ENCODE data around the gene CTDSPL. TPM values are rescaled to one million over a fixed set of nuclear protein-coding genes. Genes with fewer than 3 reads are reported as not detected.

CTDSPL gene
- total and polyA plus RNA-seq, 11 donors, result 9.2 to 54.6 (median 36.0) TPM

DNA sequence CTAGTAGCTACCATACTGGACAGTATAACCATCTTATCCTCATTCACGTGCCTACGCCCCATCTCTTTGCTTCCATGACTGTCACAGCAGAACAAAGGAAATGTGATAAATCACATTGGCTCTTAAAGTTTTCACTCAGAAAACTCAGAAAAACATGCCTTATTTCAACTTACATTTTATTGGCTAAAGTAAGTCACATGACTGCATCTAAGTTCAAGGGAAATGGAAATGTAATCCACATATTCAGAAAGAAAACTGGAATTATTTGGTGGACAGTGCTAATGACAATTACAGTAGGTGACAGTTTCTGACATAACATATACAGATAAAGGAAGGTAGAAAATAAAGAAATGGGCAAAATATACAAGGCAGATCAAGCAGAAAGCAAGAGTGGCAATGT lies 91.5 kb downstream of the CTDSPL start:
- intact Hi-C loops (cut with DNase I), result no loop called here
- ATAC-seq (no peak), DNase-seq (no peak)
- Histone ChIP-seq H3K4me1 (peaks cover 0 to 55% (median 35%) of the 10 kb centered on the region in 12 donors), H3K36me3 (peaks cover 0 to 19% (median 7%) of the 10 kb centered on the region in 9 donors), H3K27ac (peak overlapping the region in 1 of 12 donors; percentile 5), H3K9me3 (no peaks in the 10 kb centered on the region), H3K4me3 (no peak overlapping the region), H3K27me3 (no peaks in the 10 kb centered on the region)
- TF ChIP-seq, protein P1, sequence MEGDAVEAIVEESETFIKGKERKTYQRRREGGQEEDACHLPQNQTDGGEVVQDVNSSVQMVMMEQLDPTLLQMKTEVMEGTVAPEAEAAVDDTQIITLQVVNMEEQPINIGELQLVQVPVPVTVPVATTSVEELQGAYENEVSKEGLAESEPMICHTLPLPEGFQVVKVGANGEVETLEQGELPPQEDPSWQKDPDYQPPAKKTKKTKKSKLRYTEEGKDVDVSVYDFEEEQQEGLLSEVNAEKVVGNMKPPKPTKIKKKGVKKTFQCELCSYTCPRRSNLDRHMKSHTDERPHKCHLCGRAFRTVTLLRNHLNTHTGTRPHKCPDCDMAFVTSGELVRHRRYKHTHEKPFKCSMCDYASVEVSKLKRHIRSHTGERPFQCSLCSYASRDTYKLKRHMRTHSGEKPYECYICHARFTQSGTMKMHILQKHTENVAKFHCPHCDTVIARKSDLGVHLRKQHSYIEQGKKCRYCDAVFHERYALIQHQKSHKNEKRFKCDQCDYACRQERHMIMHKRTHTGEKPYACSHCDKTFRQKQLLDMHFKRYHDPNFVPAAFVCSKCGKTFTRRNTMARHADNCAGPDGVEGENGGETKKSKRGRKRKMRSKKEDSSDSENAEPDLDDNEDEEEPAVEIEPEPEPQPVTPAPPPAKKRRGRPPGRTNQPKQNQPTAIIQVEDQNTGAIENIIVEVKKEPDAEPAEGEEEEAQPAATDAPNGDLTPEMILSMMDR (IDR thresholded peaks at IDR 0.05), result no peak
- no peak for TF ChIP-seq POLR2A (IDR thresholded peaks at IDR 0.05)
- 93 to 100% (median 98%) methylated on average over 2 of the region's 2 CpGs for WGBS, 4 donors

DNA sequence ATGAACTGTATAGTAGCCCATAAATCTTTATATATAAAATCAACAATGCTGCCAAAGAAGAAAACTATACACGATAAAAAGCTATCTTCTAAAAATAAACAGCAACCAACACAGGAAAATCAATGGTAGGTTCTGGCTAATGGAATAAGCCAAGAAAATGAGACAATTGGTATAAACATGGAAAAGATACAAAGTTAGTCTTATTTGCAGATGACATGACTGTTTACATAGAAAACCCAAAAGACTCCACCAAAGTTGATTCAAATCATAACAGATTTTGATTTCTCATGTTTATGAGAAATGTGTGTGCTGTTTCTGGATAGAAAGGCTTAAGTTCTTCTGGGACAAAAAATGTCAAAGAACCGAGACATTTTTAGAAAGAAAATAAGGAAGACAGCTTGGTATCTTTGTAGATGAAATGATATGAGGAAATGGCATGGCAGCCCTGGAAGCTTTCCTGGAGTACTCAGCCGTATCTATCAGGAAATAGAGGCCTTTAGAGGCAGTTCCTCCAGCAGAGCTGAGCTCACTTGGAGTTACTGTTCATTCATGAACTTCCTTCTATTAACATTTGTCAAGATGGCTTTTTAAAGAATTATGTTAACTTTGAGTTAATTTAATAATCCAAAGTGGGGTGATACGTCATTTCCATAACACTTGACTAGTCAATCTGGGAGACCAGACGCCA lies 92.2 kb downstream of the CTDSPL start:
- WGBS, 4 donors, result 53 to 71% (median 56%) methylated on average over 5 of the region's 5 CpGs
- DNase-seq (no peak), ATAC-seq (no peak)
- Histone ChIP-seq H3K4me3 (no peak overlapping the region), H3K4me1 (peaks cover 0 to 56% (median 35%) of the 10 kb centered on the region in 12 donors), H3K27me3 (no peaks in the 10 kb centered on the region), H3K27ac (peak overlapping the region in 6 of 12 donors; percentile 5 to 79 (median 10)), H3K36me3 (peaks cover 0 to 18% (median 7%) of the 10 kb centered on the region in 9 donors), H3K9me3 (no peaks in the 10 kb centered on the region)
- intact Hi-C loops (cut with DNase I), result loop anchor here in 1 of 10 donors (1.0 kb wide), 1 partner anchor 8 kb away; no protein-coding TSS in a partner anchor
- no peak for TF ChIP-seq POLR2A (IDR thresholded peaks at IDR 0.05)
- TF ChIP-seq, protein P1 (IDR thresholded peaks at IDR 0.05), result no peak

DNA sequence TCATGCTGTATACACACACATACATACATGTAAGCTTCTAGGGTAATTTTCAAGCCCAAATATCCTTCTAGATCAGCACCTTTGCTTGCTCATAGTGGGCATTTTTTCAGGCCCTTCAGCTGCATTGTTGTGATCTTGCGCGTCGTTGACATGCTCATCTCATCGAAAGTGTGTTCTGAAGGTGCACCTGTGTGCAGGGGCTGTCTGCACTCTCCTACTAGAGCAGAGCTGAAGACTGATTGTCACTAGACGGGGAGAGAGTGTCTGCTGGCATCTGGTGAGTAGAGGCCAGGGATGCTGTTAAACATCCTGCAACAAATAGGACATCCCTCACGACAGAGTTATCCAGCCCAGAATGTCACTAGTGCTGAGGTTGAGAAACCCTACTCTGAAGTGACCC lies 93.2 kb downstream of the CTDSPL start:
- peaks cover 0 to 25% (median 7%) of the 10 kb centered on the region in 9 donors for H3K36me3 ChIP-seq
- H3K4me3 ChIP-seq, result no peak overlapping the region
- peaks cover 0 to 52% (median 32%) of the 10 kb centered on the region in 12 donors for H3K4me1 ChIP-seq
- intact Hi-C loops (cut with DNase I), result loop anchor here in 1 of 10 donors (1.0 kb wide), 1 partner anchor 9 kb away; no protein-coding TSS in a partner anchor
- H3K27me3 ChIP-seq, result no peaks in the 10 kb centered on the region
- DNase-seq (no peak), ATAC-seq (no peak)
- H3K9me3 ChIP-seq, result no peaks in the 10 kb centered on the region
- peak overlapping the region in 1 of 12 donors; percentile 79 for H3K27ac ChIP-seq
- TF ChIP-seq, protein P1 (IDR thresholded peaks at IDR 0.05), result no peak
- no peak for TF ChIP-seq POLR2A (IDR thresholded peaks at IDR 0.05)
- WGBS, 4 donors, result 94 to 99% (median 95%) methylated on average over 6 of the region's 6 CpGs

DNA sequence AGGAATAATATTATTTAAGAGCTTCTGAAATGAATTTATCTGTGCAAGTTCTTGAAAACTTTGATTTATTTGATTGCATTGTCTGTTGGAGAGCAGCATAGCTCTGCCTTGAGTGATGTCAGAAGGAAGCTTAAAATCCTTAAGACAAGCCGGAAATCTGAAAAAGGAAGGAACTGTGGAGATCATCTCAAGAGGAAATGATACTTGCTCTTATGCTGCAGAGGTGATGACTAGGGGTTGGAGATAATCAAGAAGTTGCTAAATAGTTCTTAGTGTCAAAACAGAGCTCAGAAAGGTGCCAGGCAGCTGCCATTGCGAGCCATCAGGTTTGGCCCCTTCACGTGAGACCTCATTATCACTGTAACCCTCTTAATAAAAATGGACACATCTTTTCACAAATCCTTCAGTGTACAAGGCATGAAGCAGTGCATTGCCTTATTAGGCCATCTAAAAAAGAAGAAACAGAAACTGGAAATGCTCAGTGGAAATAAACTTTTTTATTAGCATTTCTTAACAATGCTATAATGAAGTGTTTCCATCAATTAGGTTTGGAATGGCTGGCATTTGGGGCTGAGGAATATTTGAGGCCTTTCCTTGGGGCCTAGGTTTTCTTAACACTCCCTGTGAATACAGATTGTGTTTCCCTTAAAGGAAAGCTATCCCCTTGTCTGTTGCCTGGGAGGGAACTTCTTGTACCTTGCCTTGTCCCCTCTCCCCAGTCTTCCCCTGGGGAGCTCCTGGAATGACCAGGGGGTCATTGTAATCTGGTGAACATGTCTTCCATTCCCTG lies 94.4 kb downstream of the CTDSPL start:
- TF ChIP-seq, protein P1 (IDR thresholded peaks at IDR 0.05), result no peak
- no peak for TF ChIP-seq POLR2A (IDR thresholded peaks at IDR 0.05)
- H3K4me1 ChIP-seq, result peaks cover 0 to 49% (median 30%) of the 10 kb centered on the region in 12 donors
- H3K9me3 ChIP-seq, result no peaks in the 10 kb centered on the region
- H3K4me3 ChIP-seq, result no peak overlapping the region
- H3K27me3 ChIP-seq, result no peaks in the 10 kb centered on the region
- DNase-seq, result no peak
- H3K27ac ChIP-seq, result peak overlapping the region; percentile 37 to 79 (median 62)
- intact Hi-C loops (cut with DNase I), result no loop called here
- WGBS, 4 donors, result 43 to 58% (median 47%) methylated on average over 3 of the region's 3 CpGs
- H3K36me3 ChIP-seq, result peaks cover 0 to 24% (median 7%) of the 10 kb centered on the region in 9 donors
- ATAC-seq, result peak in 3 of 4 donors; percentile 20 to 57 (median 38)
